Esophagus squamous epithelium (tissue), 4 donors: Measurements from ENCODE around the gene ZNF384.

Experiments
- CTCF ChIP-seq, 6 experiments: fragments of 450-650 bp in 4 of 6; fragments of 200-600 bp in 2 of 6; sonication (generic) in 2 of 6; IDR thresholded peaks; one replicate each; pipeline ENCODE4 v1.5.1; 2016 to 2019; ENCODE audit warnings: antibody characterized with exemption in 6 of 6, mild to moderate bottlenecking in 4 of 6, moderate library complexity in 4 of 6
- POLR2A ChIP-seq, 4 donors: fragments of 450-650 bp; IDR thresholded peaks; one replicate each; pipeline ENCODE4 v1.6.1; 2017; ENCODE audit warnings: antibody characterized with exemption in 4 of 4, mild to moderate bottlenecking in 4 of 4, moderate library complexity in 3 of 4

- TF ChIP-seq CTCF (IDR thresholded peaks at IDR 0.05) (peak in 3 of 6 experiments; percentile 23 to 53 (median 48)), POLR2A (IDR thresholded peaks at IDR 0.05) (peak in 1 of 4 donors; percentile 52)
These were observed at the start of gene ZNF384 for GRCh38 chr12:6688999-6689882.
